Left renal pelvis (tissue), 4 donors: ENCODE results near the gene KIF5A. TPM values are rescaled to one million over a fixed set of nuclear protein-coding genes. Genes with fewer than 3 reads are reported as not detected.
A peak's percentile ranks its signal among the peaks of the same experiment; 100 is the strongest.
"Not testable (repeated sequence)": the region's sequence is repeated elsewhere in the genome, so short reads cannot be mapped to it uniquely, and the experiment has no call there.

Experiments used
- DNase-seq, 4 donors: peaks; one replicate each; pipeline ENCODE4 v3.0.0-alpha.2; 2013; ENCODE audit warnings: low read depth in 4 of 4, low spot score in 3 of 4
- polyA plus RNA-seq, 4 donors: library from polyadenylated mRNA; unstranded; fragments of 120-200 nt; gene quantifications; one replicate each; pipeline ENCODE4 v1.2.1, GENCODE V29; 2013; ENCODE audit not compliant: insufficient read length in 4 of 4

KIF5A gene
- polyA plus RNA-seq, 4 donors: 0.64 to 1.1 (median 0.86) TPM

GRCh38 chr12:57579677-57580465 lies 30.0 kb downstream of the KIF5A start:
- no peak for DNase-seq

GRCh38 chr12:57580466-57580795 lies 30.6 kb downstream of the KIF5A start:
- DNase-seq: no peak

- no peak for DNase-seq
Measured at GRCh38 chr12:57581802-57582201, 32.0 kb downstream of the KIF5A start.

DNA sequence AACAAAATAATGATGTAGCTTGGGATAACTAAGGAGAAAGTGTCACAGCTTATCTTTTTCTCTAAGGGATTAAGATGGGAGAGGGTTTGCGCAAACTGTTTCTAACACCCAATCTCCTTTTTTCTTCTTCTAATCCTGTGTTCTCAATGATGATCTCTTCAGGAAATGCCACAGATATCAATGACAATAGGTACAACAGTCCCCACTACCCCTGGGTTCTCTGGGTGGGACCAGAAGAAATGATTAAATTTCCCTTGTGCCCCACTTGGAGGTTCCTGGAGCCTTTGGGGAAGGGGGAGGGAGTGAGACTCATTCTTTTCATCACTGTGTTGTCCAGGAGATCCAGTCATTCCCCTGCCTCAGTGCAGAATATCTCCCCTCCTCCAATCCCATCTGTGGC lies 32.6 kb downstream of the KIF5A start:
- DNase-seq: no peak

- DNase-seq: peak in 3 of 4 donors; percentile 52 to 69 (median 59)
Measured at GRCh38 chr12:57583008-57583831, 33.4 kb downstream of the KIF5A start.

DNA sequence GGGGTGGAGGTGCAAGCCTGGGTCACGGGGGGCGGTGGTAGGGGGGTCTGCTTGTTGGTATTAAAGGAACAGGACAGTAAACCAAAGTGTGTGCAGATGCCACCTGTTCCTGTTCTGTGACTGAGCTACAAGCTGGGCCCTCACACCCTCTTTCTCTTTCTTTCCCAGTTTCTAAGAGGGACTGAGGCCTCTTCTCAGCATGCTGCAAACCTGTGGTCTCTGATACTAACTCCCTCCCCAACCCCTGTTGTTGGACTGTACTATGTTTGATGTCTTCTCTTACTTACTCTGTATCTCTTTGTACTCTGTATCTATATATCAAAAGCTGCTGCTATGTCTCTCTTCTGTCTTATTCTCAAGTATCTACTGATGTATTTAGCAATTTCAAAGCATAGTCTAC lies 34.2 kb downstream of the KIF5A start:
- DNase-seq: no peak

DNA sequence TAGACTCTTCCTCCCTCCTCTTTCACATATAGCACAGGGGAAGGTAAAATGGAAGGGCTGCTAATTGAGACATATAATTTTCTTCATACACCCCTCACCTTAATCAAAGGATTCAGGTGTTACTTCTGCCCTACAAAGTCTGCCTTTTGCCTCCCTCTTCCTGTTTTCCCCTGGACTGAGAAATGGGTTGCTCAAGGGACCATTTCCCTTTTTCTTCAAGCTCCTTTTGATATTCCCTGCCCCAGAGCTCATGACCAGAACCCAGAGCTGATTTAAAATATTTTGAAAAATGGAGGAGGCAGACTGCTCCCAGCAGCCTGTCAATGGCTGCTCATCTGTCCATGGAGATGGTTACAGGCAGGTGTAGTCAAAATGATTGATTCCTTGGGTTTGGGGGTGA lies 34.8 kb downstream of the KIF5A start:
- DNase-seq: no peak

GRCh38 chr12:57585156-57585555 lies 35.3 kb downstream of the KIF5A start:
- no peak for DNase-seq

GRCh38 chr12:57586128-57586527 lies 36.3 kb downstream of the KIF5A start:
- DNase-seq: no peak

DNA sequence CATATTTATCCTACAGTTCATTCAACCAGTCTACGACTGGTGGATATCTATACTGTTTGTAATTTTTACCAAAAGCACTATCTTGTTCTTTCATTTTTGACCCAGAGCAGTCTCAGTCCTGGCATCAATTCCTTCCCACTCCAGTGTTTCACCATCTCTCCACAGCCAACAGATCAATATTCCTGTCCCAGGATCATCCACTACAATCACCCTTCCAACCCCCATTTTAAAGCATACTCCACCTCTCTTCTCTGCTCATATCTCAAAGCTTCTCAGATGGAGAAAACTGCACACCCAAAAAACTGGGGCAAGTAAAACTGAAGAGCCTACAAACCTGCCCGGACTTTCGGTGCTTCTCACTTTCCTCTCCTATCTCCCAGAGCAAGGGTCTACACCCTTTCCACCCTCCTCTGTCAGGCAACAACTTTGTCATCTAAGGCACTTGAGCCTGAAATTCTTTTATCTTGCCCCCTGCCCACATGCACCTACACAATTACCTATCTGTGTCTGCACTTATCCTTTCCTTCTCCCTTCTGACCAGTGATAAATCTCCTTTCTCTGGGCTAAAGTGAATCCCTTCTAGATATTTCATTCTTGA lies 37.1 kb downstream of the KIF5A start:
- DNase-seq: no peak

GRCh38 chr12:57588951-57589610 lies 39.2 kb downstream of the KIF5A start:
- DNase-seq: not testable (repeated sequence)

DNA sequence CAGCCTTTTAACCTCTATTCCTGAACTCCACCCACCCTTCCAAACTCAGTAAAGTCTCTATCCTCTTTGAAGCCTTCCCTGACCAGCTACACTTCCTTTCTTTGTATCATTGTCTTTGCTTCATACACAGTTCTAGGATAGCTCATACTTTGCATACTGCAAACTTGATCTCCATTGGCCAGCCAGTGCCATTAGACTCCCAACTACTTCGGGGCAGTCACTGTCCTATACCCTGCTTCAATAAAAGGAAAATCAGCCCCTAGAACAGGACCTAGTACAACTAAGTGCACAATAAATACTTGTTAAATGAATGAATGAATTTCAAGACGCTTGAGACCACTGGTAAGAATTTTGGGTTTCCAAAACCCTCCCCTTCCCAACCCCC lies 40.6 kb downstream of the KIF5A start:
- DNase-seq: no peak

GRCh38 chr12:57590864-57591781 lies 41.3 kb downstream of the KIF5A start, which contains the start of gene PIP4K2C:
TSS of gene PIP4K2C (plus strand) at chr12:57591192. CDS start at chr12:57591290, 98 bp downstream.
- DNase-seq: peak in 1 of 4 donors; percentile 69

GRCh38 chr12:57591782-57592325 lies 42.0 kb downstream of the KIF5A start:
- DNase-seq: no peak

DNA sequence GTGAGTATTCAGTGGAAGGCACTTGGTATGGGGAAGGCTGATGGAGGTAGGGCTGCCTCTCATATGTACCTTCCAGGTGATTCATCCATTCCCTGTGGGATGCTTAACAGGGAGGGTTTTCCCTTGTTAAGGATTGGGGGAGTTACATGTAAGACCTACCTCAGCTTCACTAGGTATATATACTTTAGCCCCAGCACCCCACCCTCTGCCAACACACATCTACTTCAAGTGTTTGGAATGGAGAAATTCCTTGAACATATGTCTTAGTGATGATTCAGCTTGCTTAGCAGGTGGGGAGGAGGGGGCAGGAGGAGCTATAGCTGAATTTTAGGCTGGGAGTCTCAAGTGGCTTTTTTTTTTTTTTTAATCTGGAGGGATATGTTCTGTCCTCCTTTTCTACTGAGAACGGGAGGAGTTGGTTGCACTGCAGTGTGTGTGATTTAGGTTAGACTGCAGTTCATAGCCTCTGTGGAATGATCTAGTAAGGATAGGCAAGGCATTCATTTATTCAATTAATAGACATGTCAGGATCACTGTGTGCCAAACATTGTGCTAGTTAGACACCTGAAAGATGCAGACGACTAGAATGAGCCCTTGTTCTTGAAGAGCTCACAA lies 42.8 kb downstream of the KIF5A start:
- DNase-seq: no peak

DNA sequence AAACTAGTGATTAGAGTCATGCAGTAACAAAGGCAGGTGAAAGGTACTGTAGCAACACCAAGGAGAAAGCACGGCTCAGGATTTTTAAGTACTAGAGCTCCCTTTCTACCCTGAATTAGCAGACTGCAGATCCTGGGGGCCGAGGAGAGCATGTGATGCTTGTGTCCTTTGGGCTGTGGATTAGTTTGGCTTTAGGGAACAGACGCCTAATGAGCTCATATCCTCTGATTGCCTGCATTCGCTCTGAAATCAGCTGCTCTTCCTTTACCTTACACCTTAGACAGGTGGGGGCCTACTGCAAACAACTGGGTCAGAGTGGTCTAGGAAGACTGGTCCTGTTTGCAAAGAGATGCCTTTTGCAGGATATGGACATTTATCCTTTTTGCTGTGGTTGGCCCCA lies 43.3 kb downstream of the KIF5A start:
- no peak for DNase-seq

DNA sequence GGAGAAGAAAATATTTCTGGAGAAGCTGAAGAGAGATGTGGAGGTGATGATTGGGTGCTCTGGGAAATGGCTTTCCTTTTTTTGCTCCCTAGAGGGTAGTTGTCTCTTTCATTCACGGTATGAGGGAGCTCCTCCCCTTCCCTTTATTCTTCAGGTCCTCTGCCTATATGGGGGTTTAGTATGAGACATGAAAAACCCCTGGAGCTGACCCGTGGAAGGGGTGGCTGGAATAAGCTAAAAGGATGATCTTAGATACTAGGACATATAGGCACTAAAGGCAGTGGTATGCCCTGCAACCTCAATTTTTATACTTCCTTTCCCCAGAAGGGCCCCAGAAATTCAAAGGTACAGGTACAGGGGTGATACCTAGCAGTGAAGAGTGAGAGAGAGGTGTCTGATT lies 50.6 kb downstream of the KIF5A start:
- DNase-seq: no peak

GRCh38 chr12:57602544-57602943 lies 52.7 kb downstream of the KIF5A start:
- no peak for DNase-seq

GRCh38 chr12:57603324-57603723 lies 53.5 kb downstream of the KIF5A start:
- DNase-seq: no peak
